ENCODE results near the gene ABCA2.
A peak's percentile ranks its signal among the peaks of the same experiment; 100 is the strongest.

ABCA2 gene, protein sequence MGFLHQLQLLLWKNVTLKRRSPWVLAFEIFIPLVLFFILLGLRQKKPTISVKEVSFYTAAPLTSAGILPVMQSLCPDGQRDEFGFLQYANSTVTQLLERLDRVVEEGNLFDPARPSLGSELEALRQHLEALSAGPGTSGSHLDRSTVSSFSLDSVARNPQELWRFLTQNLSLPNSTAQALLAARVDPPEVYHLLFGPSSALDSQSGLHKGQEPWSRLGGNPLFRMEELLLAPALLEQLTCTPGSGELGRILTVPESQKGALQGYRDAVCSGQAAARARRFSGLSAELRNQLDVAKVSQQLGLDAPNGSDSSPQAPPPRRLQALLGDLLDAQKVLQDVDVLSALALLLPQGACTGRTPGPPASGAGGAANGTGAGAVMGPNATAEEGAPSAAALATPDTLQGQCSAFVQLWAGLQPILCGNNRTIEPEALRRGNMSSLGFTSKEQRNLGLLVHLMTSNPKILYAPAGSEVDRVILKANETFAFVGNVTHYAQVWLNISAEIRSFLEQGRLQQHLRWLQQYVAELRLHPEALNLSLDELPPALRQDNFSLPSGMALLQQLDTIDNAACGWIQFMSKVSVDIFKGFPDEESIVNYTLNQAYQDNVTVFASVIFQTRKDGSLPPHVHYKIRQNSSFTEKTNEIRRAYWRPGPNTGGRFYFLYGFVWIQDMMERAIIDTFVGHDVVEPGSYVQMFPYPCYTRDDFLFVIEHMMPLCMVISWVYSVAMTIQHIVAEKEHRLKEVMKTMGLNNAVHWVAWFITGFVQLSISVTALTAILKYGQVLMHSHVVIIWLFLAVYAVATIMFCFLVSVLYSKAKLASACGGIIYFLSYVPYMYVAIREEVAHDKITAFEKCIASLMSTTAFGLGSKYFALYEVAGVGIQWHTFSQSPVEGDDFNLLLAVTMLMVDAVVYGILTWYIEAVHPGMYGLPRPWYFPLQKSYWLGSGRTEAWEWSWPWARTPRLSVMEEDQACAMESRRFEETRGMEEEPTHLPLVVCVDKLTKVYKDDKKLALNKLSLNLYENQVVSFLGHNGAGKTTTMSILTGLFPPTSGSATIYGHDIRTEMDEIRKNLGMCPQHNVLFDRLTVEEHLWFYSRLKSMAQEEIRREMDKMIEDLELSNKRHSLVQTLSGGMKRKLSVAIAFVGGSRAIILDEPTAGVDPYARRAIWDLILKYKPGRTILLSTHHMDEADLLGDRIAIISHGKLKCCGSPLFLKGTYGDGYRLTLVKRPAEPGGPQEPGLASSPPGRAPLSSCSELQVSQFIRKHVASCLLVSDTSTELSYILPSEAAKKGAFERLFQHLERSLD (N-terminal part only)

DNA sequence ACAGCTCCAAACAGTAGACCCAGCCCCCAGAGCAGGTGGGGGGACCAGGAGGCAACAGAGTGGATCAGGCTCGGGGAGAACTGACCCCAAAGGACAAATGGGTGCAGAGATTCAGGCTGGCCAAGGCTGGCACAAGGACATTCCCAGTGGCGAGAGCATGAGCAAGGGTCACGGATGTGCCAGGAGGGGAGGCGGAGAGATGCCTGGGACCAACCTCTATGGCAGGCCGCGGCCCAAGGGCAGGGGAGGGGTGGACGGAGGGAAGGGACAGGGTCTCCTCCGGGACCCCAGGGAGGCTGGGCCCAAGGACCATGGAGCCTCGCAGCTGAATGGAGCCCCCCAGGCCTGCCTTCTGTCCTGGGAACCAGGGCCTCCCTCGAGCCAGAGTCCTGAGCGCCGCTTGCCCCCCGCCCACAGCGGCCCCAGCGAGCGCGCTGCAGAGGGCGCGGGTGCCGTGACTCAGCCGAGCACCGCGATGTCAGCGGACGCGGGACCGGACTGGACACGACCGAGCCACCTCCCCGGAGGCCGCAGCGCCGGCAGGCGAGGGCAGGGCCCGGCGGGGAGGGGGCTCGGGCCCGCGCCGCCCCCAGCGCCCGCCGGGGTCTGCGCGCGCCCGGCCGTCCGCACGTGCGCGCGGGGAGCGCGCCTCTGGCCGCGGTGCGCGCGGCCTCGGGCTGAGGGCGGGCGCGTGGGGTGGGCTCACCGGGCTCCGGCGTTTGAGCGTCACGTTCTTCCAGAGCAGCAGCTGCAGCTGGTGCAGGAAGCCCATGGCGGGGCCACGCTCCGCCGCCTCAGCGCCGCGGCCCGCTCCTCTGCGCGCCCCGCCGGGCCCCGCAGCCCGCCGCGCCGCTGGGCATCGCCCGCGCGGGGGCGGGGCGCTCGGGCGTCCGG lies at the start of gene ABCA2:
ABCA2 (minus strand) TSS at position 869 of the 894 bp plus-strand sequence; CDS start at position 772, 97 bp downstream.
- TF ChIP-seq EZH2 (IDR thresholded peaks at IDR 0.05) (no peak), FOXP2 (optimal IDR thresholded peaks at IDR 0.05; ENCODE audit: control extremely low read depth, extremely low read length, insufficient read depth) (no peak), POLR2AphosphoS5 (IDR thresholded peaks at IDR 0.05; ENCODE audit: borderline replicate concordance, low read depth, low read length) (no peak)
- Histone ChIP-seq H3K4me3 (peak within 1 kb of the TSS; percentile 85), H3K36me3 (ENCODE audit: insufficient read depth, low read length) (no peaks in the 10 kb centered on the region), H3K9me3 (ENCODE audit: low read depth, low read length) (no peaks in the 10 kb centered on the region), H3K27ac (no peak within 1 kb of the TSS), H3K9ac (ENCODE audit: insufficient read length) (peak within 1 kb of the TSS; percentile 67)
- DNase-seq (ENCODE audit: low read depth, low spot score), result no peak

DNA sequence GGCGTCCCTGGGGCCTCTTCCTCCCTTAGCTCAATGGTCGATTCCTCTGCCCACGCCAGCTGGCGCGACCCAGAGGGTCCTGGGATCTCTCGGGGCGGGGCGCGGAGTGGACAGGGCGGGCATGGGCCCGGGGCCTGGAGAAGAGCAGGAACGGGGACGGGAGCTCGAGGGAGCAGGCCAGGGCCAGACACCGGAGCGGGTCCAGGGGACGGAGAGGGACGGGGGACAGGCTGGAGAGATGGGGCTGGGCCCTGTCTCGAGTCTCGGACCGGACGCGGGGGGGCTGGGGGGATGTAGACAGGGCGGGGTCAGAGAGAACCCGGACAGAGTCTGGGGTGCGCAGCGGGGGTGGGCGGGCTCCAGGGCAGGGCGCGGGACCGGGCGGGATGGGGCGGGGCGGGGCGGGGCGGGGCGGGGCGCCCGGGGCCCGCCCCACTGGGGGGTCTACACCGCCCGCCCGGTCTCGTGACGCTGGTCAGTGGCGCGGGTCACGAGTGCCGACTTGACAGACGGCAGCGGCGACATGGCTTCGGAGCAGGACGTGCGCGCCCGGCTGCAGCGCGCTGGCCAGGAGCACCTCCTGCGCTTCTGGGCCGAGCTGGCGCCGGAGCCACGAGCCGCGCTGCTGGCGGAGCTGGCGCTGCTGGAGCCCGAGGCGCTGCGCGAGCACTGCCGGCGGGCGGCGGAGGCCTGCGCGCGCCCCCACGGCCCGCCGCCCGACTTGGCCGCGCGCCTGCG lies 49.1 kb upstream of the ABCA2 start, which contains the start of gene UAP1L1:
UAP1L1 (plus strand) TSS at position 508 of the 738 bp plus-strand sequence; CDS start at position 524, 16 bp downstream.
- H3K9ac ChIP-seq (ENCODE audit: insufficient read length), result peak within 1 kb of the TSS; percentile 75
- no peak within 1 kb of the TSS for H3K27ac ChIP-seq
- TF ChIP-seq FOXP2 (optimal IDR thresholded peaks at IDR 0.05; ENCODE audit: control extremely low read depth, extremely low read length, insufficient read depth) (no peak), EZH2 (IDR thresholded peaks at IDR 0.05) (no peak), POLR2AphosphoS5 (IDR thresholded peaks at IDR 0.05; ENCODE audit: borderline replicate concordance, low read depth, low read length) (peak; percentile 35; the same call in 1 of the 2 replicates)
- no peak for DNase-seq (ENCODE audit: low read depth, low spot score)
- no peaks in the 10 kb centered on the region for H3K9me3 ChIP-seq (ENCODE audit: low read depth, low read length)
- H3K4me3 ChIP-seq, result peak within 1 kb of the TSS; percentile 83
- H3K36me3 ChIP-seq (ENCODE audit: insufficient read depth, low read length), result peaks cover 11% of the 10 kb centered on the region; the same call in 1 of the 2 replicates

DNA sequence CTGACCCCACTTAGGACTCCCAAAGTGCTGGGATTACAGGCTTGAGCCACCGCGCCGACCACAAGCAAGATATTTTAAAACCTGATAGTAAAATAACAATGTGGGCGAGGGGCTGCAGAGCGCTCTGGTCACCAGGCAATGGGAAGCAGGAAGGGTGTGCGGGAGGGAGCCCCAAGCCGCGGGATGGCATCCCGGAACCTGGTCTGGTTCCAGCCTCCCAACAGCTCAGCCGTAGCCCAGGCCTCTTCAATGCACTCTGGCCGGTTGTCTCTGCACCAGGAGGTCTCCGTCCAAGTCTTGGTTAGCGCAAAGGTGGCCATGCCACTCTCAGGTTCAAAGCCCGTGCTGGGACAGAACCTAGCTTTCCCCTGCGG lies 48.6 kb upstream of the ABCA2 start:
- no peaks in the 10 kb centered on the region for H3K9me3 ChIP-seq (ENCODE audit: low read depth, low read length)
- DNase-seq (ENCODE audit: low read depth, low spot score), result no peak
- no peak overlapping the region; the same call in 1 of the 2 replicates for H3K4me3 ChIP-seq
- no peak for TF ChIP-seq EZH2 (IDR thresholded peaks at IDR 0.05)
- no peak overlapping the region for H3K27ac ChIP-seq
- peaks cover 11% of the 10 kb centered on the region; the same call in 1 of the 2 replicates for H3K36me3 ChIP-seq (ENCODE audit: insufficient read depth, low read length)
- H3K9ac ChIP-seq (ENCODE audit: insufficient read length), result no peak overlapping the region

DNA sequence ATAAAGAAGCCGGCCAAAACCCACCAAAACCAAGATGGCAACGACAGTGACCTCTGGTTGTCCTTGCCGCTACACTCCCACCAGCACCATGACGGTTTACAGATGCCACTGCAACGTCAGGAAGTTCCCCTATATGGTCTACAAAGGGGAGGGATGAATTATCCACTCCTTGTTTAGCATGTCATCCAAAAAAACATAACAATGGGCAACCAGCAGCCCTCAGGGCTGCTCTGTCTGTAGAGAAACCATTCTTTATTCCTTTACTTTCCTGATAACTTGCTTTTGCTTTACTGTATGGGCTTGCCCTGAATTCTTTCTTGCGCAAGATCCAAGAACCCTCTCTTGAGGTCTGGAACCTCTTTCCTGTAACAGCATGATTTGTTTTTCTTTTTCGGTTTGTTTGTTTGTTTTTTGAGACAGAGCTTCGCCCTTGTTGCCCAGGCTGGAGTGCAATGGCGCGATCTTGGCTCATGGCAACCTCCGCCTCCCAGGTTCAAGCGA lies 47.3 kb upstream of the ABCA2 start:
- DNase-seq (ENCODE audit: low read depth, low spot score), result no peak
- peaks cover 11% of the 10 kb centered on the region; the same call in 1 of the 2 replicates for H3K36me3 ChIP-seq (ENCODE audit: insufficient read depth, low read length)
- no peak overlapping the region for H3K9ac ChIP-seq (ENCODE audit: insufficient read length)
- TF ChIP-seq FOXP2 (optimal IDR thresholded peaks at IDR 0.05; ENCODE audit: control extremely low read depth, extremely low read length, insufficient read depth) (no peak), EZH2 (IDR thresholded peaks at IDR 0.05) (no peak), POLR2AphosphoS5 (IDR thresholded peaks at IDR 0.05; ENCODE audit: borderline replicate concordance, low read depth, low read length) (no peak)
- 0 out of 2 replicates have a peak overlapping the region, but pooled peaks have one; percentile 16 for H3K27ac ChIP-seq
- H3K9me3 ChIP-seq (ENCODE audit: low read depth, low read length), result no peaks in the 10 kb centered on the region
- no peak overlapping the region for H3K4me3 ChIP-seq

DNA sequence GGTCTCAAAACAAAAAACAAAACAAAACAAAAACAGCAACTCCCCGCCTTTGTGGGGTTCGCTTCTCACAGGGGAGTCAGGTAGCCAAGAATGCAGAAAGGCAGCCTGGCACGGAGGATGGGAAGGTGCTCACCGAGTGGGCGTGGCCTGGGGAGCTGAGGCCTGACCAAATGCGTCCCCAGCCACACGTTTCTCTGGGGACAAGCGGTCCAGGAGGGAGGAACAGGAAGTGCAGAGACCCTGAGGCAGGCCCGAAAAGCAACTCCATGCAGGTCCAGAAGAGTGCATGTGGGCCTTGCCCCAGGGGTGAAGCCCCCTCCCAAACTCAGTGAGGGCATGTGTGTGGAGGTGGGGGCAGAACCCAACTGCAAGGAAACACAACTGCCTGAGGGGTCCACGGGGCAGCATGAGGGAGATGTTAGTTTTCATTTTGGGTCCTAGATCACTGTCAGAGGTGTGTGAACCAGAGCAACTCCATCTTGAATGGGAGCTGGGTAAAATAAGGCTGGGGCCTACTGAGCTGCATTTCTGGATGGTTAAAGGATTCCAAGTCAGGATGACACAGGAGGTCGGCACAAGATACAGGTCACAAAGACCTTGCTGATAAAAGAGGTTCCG lies 46.7 kb upstream of the ABCA2 start:
- Histone ChIP-seq H3K9me3 (ENCODE audit: low read depth, low read length) (no peaks in the 10 kb centered on the region), H3K27ac (0 out of 2 replicates have a peak overlapping the region, but pooled peaks have one; percentile 16), H3K36me3 (ENCODE audit: insufficient read depth, low read length) (peaks cover 11% of the 10 kb centered on the region; the same call in 1 of the 2 replicates), H3K4me3 (no peak overlapping the region), H3K9ac (ENCODE audit: insufficient read length) (no peak overlapping the region)
- DNase-seq (ENCODE audit: low read depth, low spot score), result no peak
- no peak for TF ChIP-seq FOXP2 (optimal IDR thresholded peaks at IDR 0.05; ENCODE audit: control extremely low read depth, extremely low read length, insufficient read depth)

DNA sequence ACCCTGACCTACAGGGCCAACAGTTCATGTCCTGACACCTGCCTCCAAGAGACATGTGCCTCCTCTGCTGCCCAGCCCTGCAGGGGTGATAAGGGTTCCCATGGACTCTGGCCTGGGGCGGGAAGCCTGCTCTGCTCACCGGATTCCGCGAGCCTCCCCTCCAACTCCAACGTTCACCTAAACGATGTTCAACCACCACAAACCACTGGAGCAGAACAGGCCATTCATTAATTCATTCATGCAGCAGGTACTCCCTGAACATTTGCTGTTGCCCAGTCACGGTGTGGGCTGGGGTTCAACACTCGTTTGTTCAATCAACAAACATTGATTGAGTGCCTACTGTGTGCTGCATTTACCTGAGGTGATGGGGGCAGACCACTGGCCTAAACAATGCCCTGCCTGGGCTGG lies 46.0 kb upstream of the ABCA2 start:
- H3K36me3 ChIP-seq (ENCODE audit: insufficient read depth, low read length), result peaks cover 4% of the 10 kb centered on the region; the same call in 1 of the 2 replicates
- no peak for DNase-seq (ENCODE audit: low read depth, low spot score)
- H3K9me3 ChIP-seq (ENCODE audit: low read depth, low read length), result no peaks in the 10 kb centered on the region
- no peak overlapping the region for H3K9ac ChIP-seq (ENCODE audit: insufficient read length)
- TF ChIP-seq FOXP2 (optimal IDR thresholded peaks at IDR 0.05; ENCODE audit: control extremely low read depth, extremely low read length, insufficient read depth) (no peak), EZH2 (IDR thresholded peaks at IDR 0.05) (no peak), POLR2AphosphoS5 (IDR thresholded peaks at IDR 0.05; ENCODE audit: borderline replicate concordance, low read depth, low read length) (no peak)
- no peak overlapping the region for H3K4me3 ChIP-seq
- no peak overlapping the region for H3K27ac ChIP-seq

Measured in SK-N-MC (cell line).